ENCODE data around the gene SLC12A6.
"Not testable (repeated sequence)": the region's sequence is repeated elsewhere in the genome, so short reads cannot be mapped to it uniquely, and the experiment has no call there.

Gene SLC12A6

DNA sequence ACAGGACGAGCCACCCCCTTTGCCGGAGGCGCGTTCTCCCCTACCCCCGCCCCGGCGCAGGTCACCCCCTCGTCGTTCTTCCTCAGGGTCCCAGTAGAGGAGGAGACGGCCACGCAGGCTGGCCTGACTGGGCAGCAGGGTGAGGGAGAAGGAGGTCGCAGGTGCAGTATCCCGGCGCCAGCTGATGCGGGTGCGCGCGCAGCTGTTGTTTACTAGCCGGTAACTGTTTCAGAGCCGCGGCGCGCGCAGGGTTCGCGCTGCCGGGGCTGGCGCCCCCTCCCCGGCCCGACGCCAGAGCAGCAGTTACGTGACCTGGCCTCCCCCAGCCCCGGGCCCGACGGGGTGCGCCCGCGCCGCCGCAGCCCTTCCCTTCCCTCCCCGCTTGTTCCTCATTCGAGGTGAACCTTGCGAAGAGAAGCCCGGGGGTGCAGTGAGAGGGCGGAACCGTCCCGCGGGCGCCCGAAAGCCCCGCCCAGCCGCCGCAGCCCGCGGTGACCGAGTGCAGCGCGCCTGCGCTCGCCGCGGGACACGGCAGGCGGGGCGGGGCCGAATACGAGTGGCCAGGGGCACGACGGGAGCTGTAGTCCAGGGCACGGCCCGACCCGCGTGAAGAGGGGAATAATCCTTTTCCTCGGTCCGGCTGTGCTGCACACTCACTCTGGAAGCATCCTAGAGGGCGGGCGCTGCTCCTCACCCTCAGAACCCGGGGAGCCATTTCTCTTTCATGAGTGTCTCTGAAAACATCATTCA lies at the start of gene SLC12A6:
SLC12A6 (minus strand) TSS at position 225 of the 750 bp plus-strand sequence. CDS start 1,101 bp downstream, outside the sequence.
- H3K27ac ChIP-seq, result no peak within 1 kb of the TSS
- TF ChIP-seq EZH2 (IDR thresholded peaks at IDR 0.05) (no peak), POLR2AphosphoS5 (IDR thresholded peaks at IDR 0.05; ENCODE audit: borderline replicate concordance, low read depth, low read length) (peak; percentile 67; the same call in 1 of the 2 replicates), FOXP2 (optimal IDR thresholded peaks at IDR 0.05; ENCODE audit: control extremely low read depth, extremely low read length, insufficient read depth) (peak; percentile 89)

DNA sequence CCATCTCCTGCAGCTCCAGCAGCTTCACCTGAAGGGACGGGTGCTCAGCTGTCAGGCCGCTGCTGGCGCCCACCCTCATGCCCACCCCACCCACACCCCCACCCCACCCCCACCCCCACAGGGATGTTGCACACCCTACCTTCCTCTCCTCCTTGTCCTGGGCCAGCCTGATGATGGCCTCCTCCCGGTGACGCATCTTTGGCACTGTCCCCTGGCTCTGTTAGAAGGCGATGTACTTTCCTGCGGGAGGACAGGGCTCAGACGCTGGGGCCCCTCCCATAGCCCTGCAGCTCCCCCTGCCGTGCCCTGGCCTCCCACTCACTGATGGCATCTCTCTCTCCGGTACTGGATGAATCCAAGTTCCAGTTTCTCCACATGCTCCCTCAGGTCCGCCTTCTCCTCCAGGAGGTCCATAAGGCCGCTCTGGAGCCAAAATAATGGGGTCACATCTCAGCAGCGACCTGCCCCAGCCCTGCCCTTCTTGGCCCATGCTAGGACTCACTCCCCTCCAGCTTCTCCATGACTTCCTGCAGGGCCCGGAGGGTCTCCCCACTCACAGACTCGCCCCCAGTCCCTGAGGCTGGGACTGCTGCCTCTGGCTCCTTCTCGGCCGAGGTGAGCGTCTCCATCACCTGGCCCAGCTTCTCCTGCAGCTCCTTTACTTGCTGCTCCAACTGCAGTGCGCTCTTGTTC lies 44.4 kb upstream of the SLC12A6 start:
- DNase-seq (ENCODE audit: low read depth, low spot score); H3K9ac ChIP-seq (ENCODE audit: insufficient read length); H3K4me3 ChIP-seq; H3K9me3 ChIP-seq (ENCODE audit: low read depth, low read length); H3K36me3 ChIP-seq (ENCODE audit: insufficient read depth, low read length); H3K27ac ChIP-seq: not testable (repeated sequence)

More for the DNA sequence above, at the start of gene SLC12A6:
- Histone ChIP-seq H3K9me3 (ENCODE audit: low read depth, low read length) (no peaks in the 10 kb centered on the region), H3K9ac (ENCODE audit: insufficient read length) (peak within 1 kb of the TSS; percentile 69), H3K4me3 (peak within 1 kb of the TSS; percentile 88), H3K36me3 (ENCODE audit: insufficient read depth, low read length) (peaks cover 31% of the 10 kb centered on the region)
- no peak for DNase-seq (ENCODE audit: low read depth, low spot score)

DNA sequence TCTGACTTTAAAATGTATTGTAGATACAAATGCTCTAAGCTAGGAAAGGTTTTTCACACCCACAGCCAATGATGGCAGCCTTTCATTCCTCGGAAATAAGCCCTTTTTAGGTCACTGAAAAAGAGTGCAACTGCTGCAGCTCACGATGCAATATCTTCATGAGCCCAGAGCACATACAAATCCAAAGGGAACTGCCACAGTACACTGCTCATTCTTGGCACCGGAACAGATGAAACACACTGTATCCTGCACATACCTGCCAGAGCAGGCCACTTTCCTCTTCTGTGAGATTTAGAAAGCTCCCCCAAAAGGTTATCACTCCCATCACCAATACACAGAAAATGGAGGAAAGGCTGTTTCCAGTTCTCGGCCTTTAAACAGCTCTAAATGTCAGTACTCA lies 42.9 kb upstream of the SLC12A6 start:
- H3K27ac ChIP-seq; H3K9ac ChIP-seq (ENCODE audit: insufficient read length); DNase-seq (ENCODE audit: low read depth, low spot score); H3K36me3 ChIP-seq (ENCODE audit: insufficient read depth, low read length); H3K9me3 ChIP-seq (ENCODE audit: low read depth, low read length); H3K4me3 ChIP-seq: not testable (repeated sequence)

DNA sequence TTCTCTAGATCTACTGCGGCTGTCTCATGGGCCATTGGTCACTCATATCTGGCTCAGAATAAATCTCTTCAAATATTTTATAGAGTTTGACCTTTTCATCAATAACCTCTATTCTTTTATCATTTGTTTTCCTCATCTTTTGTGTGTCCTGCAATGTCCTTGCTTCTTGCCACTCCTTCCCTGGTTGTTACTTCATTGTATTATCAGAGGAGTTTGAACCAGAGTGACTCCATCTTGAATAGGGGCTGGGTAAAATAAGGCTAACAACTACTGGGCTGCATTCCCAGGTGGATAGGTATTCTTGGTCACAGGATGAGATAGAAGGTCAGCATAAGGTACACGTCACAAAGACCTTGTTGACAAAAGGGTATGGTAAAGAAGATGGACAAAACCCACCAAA lies 39.3 kb upstream of the SLC12A6 start:
- DNase-seq (ENCODE audit: low read depth, low spot score), result no peak
- TF ChIP-seq FOXP2 (optimal IDR thresholded peaks at IDR 0.05; ENCODE audit: control extremely low read depth, extremely low read length, insufficient read depth) (no peak), EZH2 (IDR thresholded peaks at IDR 0.05) (no peak), POLR2AphosphoS5 (IDR thresholded peaks at IDR 0.05; ENCODE audit: borderline replicate concordance, low read depth, low read length) (no peak)
- no peak overlapping the region for H3K4me3 ChIP-seq
- no peak overlapping the region for H3K9ac ChIP-seq (ENCODE audit: insufficient read length)
- no peaks in the 10 kb centered on the region for H3K36me3 ChIP-seq (ENCODE audit: insufficient read depth, low read length)
- no peaks in the 10 kb centered on the region for H3K9me3 ChIP-seq (ENCODE audit: low read depth, low read length)
- H3K27ac ChIP-seq, result no peak overlapping the region

- H3K27ac ChIP-seq; H3K9ac ChIP-seq (ENCODE audit: insufficient read length); DNase-seq (ENCODE audit: low read depth, low spot score); H3K36me3 ChIP-seq (ENCODE audit: insufficient read depth, low read length); H3K4me3 ChIP-seq; H3K9me3 ChIP-seq (ENCODE audit: low read depth, low read length): not testable (repeated sequence)
These were observed 38.0 kb upstream of the SLC12A6 start for GRCh38 chr15:34375541-34375940.

DNA sequence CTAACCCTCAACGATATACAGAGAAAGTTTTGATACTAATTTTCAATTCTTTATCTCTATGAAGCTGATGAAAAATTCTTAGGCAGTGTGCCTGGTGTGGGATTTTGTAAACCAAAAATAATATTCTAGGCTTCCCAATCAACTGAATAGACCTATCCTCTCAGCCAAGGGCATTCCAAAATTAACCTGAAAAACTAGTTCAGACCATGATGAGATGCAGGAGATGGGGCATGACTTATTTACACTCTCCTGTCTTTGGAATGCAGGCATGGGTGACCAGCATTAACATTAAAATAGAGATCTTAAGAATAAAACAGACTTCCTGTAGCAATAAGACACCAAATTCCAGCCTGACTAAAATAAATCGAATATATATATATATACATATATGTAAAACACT lies 37.2 kb upstream of the SLC12A6 start:
- TF ChIP-seq EZH2 (IDR thresholded peaks at IDR 0.05) (no peak), FOXP2 (optimal IDR thresholded peaks at IDR 0.05; ENCODE audit: control extremely low read depth, extremely low read length, insufficient read depth) (no peak), POLR2AphosphoS5 (IDR thresholded peaks at IDR 0.05; ENCODE audit: borderline replicate concordance, low read depth, low read length) (no peak)
- Histone ChIP-seq H3K9ac (ENCODE audit: insufficient read length) (no peak overlapping the region), H3K4me3 (no peak overlapping the region), H3K27ac (no peak overlapping the region), H3K9me3 (ENCODE audit: low read depth, low read length) (no peaks in the 10 kb centered on the region), H3K36me3 (ENCODE audit: insufficient read depth, low read length) (no peaks in the 10 kb centered on the region)
- DNase-seq (ENCODE audit: low read depth, low spot score), result no peak

GRCh38 chr15:34373951-34374350 lies 36.4 kb upstream of the SLC12A6 start:
- no peak overlapping the region for H3K27ac ChIP-seq
- no peaks in the 10 kb centered on the region for H3K36me3 ChIP-seq (ENCODE audit: insufficient read depth, low read length)
- no peaks in the 10 kb centered on the region for H3K9me3 ChIP-seq (ENCODE audit: low read depth, low read length)
- H3K4me3 ChIP-seq, result no peak overlapping the region
- H3K9ac ChIP-seq (ENCODE audit: insufficient read length), result no peak overlapping the region
- no peak for DNase-seq (ENCODE audit: low read depth, low spot score)
- TF ChIP-seq EZH2 (IDR thresholded peaks at IDR 0.05) (no peak), FOXP2 (optimal IDR thresholded peaks at IDR 0.05; ENCODE audit: control extremely low read depth, extremely low read length, insufficient read depth) (no peak), POLR2AphosphoS5 (IDR thresholded peaks at IDR 0.05; ENCODE audit: borderline replicate concordance, low read depth, low read length) (no peak)

- H3K9me3 ChIP-seq (ENCODE audit: low read depth, low read length), result no peaks in the 10 kb centered on the region
- H3K9ac ChIP-seq (ENCODE audit: insufficient read length), result no peak overlapping the region
- H3K27ac ChIP-seq, result no peak overlapping the region
- H3K36me3 ChIP-seq (ENCODE audit: insufficient read depth, low read length), result no peaks in the 10 kb centered on the region
- no peak for TF ChIP-seq EZH2 (IDR thresholded peaks at IDR 0.05)
- no peak for TF ChIP-seq FOXP2 (optimal IDR thresholded peaks at IDR 0.05; ENCODE audit: control extremely low read depth, extremely low read length, insufficient read depth)
- no peak for TF ChIP-seq POLR2AphosphoS5 (IDR thresholded peaks at IDR 0.05; ENCODE audit: borderline replicate concordance, low read depth, low read length)
- no peak for DNase-seq (ENCODE audit: low read depth, low spot score)
- H3K4me3 ChIP-seq, result no peak overlapping the region
These were observed 33.1 kb upstream of the SLC12A6 start for GRCh38 chr15:34370643-34371042.

DNA sequence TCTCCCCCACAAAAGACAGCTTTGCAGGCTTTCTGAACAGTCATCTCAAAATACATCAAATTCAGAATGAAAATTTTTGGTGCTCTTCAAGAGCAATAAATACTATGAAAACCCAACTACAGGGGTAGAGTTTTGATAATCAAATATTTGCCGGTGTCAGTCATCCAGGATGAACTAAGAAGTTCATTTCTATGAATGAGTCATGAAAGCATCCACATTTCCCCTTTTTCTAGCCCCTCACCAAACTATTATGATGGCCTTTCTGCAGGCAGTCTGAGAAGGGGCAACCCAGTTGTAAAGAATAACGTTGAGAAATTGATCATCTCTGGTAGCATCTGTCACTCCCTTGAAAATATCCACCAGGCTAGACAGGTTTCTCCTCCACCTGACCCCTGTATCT lies 32.5 kb upstream of the SLC12A6 start:
- TF ChIP-seq FOXP2 (optimal IDR thresholded peaks at IDR 0.05; ENCODE audit: control extremely low read depth, extremely low read length, insufficient read depth), result no peak
- Histone ChIP-seq H3K4me3 (no peak overlapping the region), H3K9me3 (ENCODE audit: low read depth, low read length) (no peaks in the 10 kb centered on the region), H3K36me3 (ENCODE audit: insufficient read depth, low read length) (no peaks in the 10 kb centered on the region), H3K9ac (ENCODE audit: insufficient read length) (no peak overlapping the region), H3K27ac (no peak overlapping the region)
- DNase-seq (ENCODE audit: low read depth, low spot score), result no peak

All from SK-N-MC (cell line).